A549 treated with dexamethasone at 1 μM for 4 hours (cell line): ENCODE data around the gene UBXN4. TPM values are rescaled to one million over a fixed set of nuclear protein-coding genes. Genes with fewer than 3 reads are reported as not detected.

Experiments used
- total RNA-seq: library from RNA; stranded (reverse); fragments of 200-300 nt; extraction: Qiagen RNA extraction; gene quantifications from 5 replicates; pipeline ENCODE4 v1.2.3, GENCODE V29; 2022

Gene UBXN4
- 33.0 to 43.4 TPM (median 38.7 TPM) in 5 replicates for total RNA-seq

GRCh38 chr2:135741395-135742324, at the start of gene UBXN4:
TSS of gene UBXN4 (plus strand) at chr2:135741855. CDS start at chr2:135741930, 75 bp downstream.

Other genes starting within 250 kb of the UBXN4 start
- gene ZRANB3, start 210.6 kb upstream of the UBXN4 start, total RNA-seq = 5.2 to 6.3 TPM (median 5.7 TPM) in 5 replicates
- gene R3HDM1, start 210.4 kb upstream of the UBXN4 start, total RNA-seq = 23.3 to 33.1 TPM (median 28.0 TPM) in 5 replicates
- 0.01 to 0.04 TPM (median 0.02 TPM) in 4 of 5 replicates, not detected in the other for gene LCT, start 95.3 kb downstream of the UBXN4 start, total RNA-seq
- 44.8 to 53.5 TPM (median 47.8 TPM) in 5 replicates for gene MCM6, start 134.6 kb downstream of the UBXN4 start, total RNA-seq
- gene DARS1, start 243.8 kb downstream of the UBXN4 start, total RNA-seq = 47.1 to 54.5 TPM (median 52.5 TPM) in 5 replicates